ENCODE data around the gene CPNE8.

The CPNE8 gene
- total RNA-seq: 4.7 to 8.8 reads per million in 2 donors

DNA sequence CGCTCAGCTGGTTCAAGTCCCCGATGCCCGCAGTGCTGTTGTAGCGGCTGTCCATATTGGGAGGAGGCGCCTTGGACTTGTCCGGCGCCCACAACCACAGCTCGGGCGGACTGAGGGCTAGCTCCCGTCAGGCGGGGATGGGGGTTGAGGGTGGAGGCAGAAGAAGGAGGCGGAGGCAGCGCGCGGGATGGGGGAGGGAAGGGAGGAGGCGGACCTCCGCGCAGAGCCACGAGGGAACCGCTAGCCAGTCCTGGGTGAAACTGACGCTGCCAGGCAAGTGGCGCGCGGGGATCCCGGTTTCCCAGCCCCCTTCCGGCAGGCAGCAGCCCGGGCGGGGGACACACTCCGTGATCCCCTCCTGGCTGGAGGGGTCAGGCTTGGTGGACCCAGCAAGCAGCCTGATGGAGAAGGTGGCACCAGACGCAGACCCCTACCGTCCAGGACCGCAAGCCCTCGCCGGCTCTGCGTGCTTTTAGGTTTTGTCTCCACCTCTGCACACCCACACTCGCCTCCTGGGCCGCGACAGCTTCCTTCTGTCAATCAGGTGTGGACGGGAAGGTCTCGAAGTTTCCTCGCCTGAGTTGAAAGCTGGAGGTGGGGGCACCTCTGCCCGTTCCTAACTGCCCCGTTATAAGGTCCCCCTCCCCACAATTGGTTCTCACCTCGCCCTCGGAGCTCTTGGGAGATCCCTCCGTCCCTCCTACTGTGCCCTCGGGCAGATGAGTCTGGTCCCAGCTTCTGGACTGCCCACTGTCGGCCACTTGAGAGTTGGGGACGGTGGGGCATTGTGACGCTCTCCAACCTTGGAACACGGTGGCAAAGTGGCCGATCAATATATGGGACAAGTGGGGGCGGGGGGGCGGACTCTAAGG is at the start of gene CPNE8:
Gene CPNE8 (minus strand): TSS at position 112 of the 872 bp plus-strand sequence. CDS start 57 bp downstream, at position 55.
- peak; percentile 11 to 57 (median 23) for DNase-seq

DNA sequence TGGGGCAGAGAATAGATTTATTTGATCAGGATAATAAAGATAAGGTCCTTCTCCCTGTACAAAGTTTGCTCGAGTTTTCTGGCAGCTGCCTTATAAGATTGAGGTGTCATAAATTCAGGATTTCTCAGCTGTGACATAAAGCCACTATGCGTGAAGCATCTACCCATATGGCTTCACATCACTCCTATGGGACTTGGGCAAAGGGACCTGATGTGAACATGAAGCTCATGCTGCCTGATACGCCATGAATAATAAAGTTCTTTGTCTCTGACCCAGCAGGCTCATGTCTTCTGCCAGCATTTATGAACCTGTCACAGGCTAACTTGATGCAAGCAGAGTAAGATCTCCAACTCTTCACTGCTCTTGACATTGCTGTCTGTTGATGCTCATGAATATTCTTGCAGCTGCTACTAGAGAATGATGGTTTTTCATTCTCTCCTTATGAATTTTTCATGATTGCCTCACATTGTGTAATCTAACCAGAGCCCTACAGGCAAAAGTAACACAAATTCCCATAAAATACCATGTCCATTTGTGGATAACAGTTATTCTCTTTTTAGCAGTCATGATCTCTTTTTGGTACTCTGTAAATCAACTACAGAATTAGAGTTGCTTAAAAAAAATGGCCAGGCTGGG is 49.0 kb upstream of the CPNE8 start:
- DNase-seq: no peak

GRCh38 chr12:38949363-38949762 is 44.0 kb upstream of the CPNE8 start:
- no peak for DNase-seq

- peak in 1 of 5 experiments; percentile 6 for DNase-seq
These were observed 29.3 kb upstream of the CPNE8 start for GRCh38 chr12:38934686-38935085.

DNA sequence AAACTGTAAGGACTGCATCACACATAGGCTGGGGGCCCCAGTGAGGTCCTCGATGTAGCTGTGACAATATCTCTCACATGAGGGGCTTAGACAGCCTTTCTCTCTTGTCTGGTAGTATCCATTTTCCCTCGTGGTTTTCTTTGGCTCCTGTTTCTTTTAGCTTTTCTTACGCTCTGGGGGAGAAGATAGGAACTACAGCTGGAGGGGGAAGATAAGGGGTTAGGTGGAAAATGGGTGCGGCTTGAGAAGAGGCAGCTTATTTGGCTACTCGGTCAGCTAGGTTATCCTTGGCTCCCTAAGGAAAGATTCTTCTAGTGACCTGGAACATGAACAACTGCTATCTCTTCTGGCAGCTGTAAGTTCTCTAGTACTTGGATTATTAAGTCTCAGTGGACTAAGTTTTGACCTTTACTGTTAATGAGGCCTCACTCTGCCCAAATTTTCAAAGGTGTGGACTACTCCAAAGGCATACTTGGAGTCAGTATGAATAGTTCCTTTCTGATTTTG is 28.7 kb upstream of the CPNE8 start:
- no peak for DNase-seq

DNA sequence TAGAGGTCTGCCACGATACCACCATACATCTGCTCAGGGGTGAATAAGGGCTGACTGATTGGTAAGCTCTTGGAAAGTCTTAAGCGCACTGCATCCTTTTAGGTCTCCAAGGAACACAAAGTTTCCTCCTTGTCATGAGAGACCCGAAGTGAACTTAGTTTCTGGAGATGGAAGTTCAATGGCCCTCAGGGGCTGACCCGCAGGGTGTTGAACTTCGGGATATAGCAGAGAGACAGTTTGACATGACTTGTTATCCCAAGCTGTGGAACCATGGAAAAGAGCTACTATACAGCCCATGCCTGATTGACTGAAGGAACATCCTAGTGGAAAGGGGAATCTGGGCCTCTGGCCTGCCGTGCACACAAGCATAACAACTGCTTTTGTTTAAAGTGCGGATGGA is 26.9 kb upstream of the CPNE8 start:
- DNase-seq: no peak

- DNase-seq: no peak
These were observed 26.1 kb upstream of the CPNE8 start for GRCh38 chr12:38931461-38931860.

DNA sequence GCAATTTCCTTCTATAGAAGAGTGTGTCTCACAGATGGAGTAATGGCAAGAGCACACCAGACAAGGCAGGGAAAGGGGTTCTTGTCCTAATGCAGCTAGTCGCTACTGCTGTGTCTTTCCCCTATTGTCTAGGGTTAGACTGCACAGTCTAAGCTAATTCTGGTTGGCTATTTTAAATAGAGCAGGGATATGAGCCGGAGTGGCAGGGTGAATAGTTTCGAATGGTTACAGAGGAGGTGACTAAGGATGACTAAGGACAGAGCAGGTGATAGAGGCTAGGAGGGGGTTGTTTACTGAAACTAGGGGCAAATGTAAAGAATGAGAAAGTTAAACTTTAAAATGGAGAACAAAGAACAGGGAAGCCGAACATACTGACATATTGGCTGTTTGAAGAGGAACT is 25.6 kb upstream of the CPNE8 start:
- DNase-seq: no peak

- no peak for DNase-seq
These were observed 21.1 kb upstream of the CPNE8 start for GRCh38 chr12:38926501-38926900.

GRCh38 chr12:38921025-38921677 is 15.8 kb upstream of the CPNE8 start:
- DNase-seq: peak in 1 of 5 experiments; percentile 51

- DNase-seq: no peak
These were observed 13.8 kb upstream of the CPNE8 start for GRCh38 chr12:38919191-38919590.

DNA sequence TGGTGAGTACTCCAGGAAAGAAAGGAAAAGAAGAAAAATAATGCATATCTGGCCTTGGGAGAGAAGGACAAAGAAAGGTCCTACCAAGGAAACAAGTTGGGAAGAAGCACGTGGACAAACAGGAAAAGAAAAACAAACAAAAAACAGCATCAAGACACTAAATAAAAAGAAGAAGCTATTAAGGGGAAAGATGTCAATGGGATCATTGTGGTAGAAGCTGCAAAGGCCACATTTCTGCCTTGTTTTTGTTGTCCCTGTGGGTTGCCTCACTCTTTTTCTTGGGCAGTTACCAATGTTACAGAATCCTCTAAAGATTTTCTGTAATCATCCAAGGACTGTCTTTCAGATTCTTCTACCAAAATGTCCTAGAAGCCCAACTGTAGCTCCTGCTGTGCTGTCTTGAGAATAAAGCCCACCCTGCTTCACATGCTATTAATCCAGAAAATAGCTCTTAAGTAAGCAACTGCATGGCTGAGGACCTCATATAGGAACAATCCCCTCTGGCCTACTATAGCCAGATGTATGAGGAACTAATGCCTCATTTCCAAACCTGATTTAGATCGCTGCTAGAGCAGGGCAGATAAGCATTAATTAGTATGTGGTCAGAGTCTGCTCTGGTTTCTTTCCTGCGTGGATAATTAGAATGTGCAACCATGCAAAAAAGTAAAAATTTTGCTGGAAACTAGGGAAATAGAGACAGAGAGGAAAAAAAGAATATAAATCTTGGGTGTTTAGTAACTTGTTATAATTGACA is 10.2 kb upstream of the CPNE8 start:
- no peak for DNase-seq

DNA sequence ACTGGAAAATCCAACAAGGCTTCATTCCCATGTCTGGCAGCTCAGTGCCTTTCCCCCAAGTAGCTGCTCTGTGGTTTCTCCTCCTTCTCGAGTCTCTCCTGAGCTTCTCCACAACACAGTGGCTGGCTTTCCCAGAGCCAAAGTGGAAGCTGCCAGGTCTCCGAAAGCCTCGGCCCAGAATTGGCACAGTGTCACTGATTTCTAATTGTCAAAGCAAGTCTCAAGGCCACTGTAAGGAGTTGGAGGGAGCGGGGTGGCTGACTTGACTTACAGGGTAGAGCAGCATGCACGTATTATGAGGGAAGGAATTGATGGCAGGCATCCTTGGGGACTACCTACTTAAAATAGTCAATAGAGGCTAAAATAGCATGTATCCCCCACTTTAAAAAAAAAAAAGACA is 6.7 kb upstream of the CPNE8 start:
- no peak for DNase-seq

DNA sequence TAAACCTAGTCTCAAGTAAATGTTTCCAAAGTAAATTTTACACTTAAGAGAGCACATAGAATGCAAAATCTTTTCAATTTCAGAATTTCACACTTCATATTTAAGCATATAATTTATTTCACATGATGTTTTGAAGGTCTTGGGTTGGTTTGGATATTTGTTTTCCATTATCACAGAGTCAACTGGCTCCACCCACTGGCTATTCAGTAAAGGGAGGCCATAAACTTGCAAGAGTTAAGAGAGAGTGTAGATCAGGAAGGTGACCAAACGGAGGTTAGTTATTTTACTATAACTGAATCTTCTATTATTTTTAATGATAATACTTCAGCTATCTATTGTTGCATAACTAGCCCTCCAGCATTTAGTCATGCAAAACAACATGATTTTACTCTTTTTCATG is 6.2 kb upstream of the CPNE8 start:
- DNase-seq: no peak

DNA sequence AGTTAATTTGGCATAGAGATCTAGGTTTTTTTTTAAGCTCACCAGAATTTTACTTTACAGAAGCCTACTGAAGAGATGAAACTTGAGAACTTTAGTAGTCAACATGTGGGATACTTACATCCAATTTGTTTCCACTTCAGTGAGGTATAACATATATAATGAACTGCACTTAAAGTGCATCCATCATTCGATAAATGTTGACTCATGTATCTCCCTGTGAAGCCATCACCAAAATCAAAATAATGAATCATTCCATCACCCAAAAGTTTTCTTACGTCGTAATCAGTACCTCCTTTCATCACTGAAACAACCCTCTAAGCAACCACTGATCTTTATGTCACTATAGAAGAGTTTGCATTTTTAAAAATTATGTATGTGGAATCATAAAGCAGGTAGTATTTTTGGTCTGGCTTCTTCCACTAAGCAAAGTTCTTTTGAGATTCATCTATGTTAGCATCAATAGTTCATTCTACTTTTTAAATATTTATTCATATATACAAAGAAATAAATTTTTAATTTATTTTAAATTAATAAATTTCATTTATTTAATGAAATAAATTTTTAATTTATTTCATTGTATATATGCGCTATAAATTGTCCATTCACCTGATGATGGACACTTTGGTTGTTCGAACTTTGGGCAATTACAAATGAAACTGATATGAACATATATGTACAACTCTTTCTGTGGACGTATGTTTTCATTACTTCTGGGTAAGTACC is 2.0 kb upstream of the CPNE8 start:
- DNase-seq: no peak

DNA sequence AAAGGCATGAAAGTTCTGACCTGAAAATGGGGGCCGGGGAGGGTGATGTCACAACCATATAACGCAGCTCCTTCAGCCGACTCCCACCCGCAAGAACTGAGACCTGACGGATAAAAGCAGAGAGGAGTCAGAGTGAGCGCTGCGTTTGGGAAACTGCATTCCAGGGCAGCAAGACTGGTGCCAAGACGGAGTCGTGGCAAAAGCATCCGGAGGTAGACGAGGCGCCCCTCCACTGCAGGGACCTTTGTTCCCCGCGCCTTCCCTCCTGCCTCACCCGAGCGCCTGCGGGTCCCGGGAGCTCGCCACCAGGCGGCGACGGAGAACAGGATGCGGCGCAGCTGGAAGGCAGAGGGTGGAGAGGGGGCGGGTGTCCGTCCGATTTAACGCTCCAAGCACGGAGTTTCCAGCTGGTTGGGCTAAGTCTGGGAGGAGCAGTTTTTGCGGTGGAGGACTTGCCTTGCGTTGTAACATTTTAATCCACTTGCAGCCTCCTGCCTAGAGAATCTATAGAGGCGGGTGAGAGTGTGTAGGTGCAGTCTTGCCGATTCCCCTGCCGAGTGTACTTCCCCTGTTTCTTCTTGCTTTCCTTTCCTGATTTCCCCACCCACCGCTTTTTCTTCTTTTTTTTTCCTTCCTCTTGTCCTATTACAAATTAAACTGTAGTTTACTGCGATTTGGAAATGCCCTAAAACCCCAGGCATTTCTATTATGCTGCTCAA is 1.2 kb upstream of the CPNE8 start:
- peak; percentile 37 to 64 (median 53) for DNase-seq

GRCh38 chr12:38904537-38905479 is 583 bp downstream of the CPNE8 start:
- peak in 4 of 5 experiments; percentile 6 to 75 (median 28) for DNase-seq

GRCh38 chr12:38903596-38903995 is 1.8 kb downstream of the CPNE8 start:
- DNase-seq: no peak

DNA sequence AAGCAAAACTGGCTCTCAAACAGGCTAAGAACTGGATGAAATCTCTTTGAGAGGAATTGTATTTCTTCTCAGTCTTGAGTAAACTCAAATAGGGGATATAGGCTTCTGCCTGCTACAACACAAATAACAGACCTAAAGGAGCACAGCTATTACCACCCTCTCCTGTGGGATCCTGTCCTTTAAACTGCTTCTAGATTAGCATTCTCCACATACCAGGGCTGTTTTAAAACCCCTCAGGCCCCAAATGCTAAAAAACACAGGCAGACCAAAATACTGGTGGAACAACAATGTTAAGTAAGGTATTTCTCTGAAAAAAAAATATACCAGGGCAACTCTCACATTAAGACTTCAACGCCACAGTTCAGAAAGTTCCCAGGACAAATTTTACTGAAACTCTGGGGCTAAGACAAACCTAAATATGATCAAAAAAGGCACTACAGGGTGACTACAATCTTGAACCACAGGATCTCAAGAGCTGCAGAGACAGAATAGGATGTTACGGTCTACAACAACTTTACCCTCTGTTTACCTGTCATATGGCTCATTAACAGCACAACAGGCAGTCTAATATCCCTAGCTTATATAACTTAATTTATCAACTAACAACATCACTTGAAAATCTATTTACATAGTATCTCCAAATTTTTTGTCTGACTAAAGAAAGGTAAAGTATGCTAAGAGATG is 7.2 kb downstream of the CPNE8 start:
- no peak for DNase-seq
